ENCODE results near the gene CHST8. TPM values are rescaled to one million over a fixed set of nuclear protein-coding genes. Genes with fewer than 3 reads are reported as not detected.

CHST8 gene
- total RNA-seq, 1 donor from 2014 or later = 3.2 TPM

DNA sequence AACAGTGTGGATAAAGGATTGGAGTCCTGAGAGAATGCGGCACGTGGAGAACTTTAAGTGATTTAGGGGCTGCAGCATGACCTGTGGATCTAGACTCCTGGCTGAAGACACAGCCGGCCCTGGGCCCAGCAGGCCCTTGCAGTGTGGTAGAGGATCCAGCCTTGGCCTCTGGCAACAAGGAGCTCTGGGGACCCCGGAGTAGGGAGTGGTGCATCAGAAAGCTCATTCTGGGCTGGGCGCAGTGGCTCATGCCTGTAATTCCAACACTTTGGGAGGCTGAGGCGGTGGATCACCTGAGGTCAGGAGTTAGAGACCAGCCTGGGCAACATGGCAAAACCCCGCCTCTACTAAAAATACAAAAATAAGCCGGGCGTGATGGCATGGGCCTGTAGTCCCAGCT is 76.0 kb downstream of the CHST8 start:
- Histone ChIP-seq H3K27me3 (no peaks in the 10 kb centered on the region), H3K4me1 (no peaks in the 10 kb centered on the region), H3K4me3 (no peak overlapping the region), H3K36me3 (no peaks in the 10 kb centered on the region), H3K27ac (no peak overlapping the region), H3K9me3 (no peaks in the 10 kb centered on the region)
- DNase-seq (ENCODE audit: extremely low spot score in 2 of 2) = no peak
- intact Hi-C loops (cut with DNase I) = no loop called here
- TF ChIP-seq POLR2A (IDR thresholded peaks at IDR 0.05) (no peak), POLR2AphosphoS5 (IDR thresholded peaks at IDR 0.05; ENCODE audit: insufficient read depth in 1 of 2, low read depth in 1 of 2) (no peak)
- TF ChIP-seq, protein P1, sequence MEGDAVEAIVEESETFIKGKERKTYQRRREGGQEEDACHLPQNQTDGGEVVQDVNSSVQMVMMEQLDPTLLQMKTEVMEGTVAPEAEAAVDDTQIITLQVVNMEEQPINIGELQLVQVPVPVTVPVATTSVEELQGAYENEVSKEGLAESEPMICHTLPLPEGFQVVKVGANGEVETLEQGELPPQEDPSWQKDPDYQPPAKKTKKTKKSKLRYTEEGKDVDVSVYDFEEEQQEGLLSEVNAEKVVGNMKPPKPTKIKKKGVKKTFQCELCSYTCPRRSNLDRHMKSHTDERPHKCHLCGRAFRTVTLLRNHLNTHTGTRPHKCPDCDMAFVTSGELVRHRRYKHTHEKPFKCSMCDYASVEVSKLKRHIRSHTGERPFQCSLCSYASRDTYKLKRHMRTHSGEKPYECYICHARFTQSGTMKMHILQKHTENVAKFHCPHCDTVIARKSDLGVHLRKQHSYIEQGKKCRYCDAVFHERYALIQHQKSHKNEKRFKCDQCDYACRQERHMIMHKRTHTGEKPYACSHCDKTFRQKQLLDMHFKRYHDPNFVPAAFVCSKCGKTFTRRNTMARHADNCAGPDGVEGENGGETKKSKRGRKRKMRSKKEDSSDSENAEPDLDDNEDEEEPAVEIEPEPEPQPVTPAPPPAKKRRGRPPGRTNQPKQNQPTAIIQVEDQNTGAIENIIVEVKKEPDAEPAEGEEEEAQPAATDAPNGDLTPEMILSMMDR (IDR thresholded peaks at IDR 0.05) = no peak

DNA sequence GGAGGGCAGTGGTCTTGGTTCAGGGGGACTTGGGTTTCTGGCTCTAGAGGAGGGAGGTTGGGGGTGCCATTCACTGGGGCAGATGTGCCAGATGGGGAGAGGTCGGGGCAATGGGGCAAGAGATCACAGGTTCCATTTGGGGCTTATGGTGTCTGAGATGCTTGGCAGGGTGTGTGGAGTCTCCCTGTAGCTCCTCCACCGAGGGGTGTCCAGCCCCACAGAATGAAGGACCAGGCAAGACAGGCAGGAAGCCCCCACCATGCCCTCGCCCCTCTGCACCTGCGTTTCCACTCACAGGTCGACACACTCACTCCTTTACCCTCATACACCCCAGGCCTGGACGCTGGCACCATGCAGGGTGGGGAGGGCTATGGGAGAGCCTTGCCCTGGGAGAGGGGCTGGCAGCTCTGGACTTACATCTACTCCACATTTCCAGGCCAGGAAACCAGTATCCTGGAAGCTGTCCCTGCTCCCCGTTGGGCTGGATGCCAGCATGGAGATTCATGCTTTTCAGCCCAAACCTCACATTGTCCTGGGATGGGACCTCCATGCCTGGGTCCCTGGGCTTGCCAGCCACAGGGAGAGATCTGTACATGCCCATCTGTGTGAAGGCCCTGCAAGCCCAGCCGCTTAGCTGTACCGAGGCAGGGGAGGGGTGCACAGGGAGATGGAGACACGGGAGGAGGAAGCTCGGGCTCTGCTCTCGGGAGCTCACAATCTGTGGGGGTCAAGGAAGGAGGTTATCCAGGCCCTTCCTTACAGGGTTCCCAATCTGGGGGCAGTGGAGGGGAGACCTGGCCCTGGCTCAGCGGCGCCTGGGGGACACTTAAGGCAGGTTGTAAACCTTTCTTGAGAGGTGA is 77.1 kb downstream of the CHST8 start:
- no peak for DNase-seq (ENCODE audit: extremely low spot score in 2 of 2)
- H3K9me3 ChIP-seq = no peaks in the 10 kb centered on the region
- intact Hi-C loops (cut with DNase I) = no loop called here
- no peaks in the 10 kb centered on the region for H3K36me3 ChIP-seq
- no peak overlapping the region for H3K4me3 ChIP-seq
- no peak overlapping the region for H3K27ac ChIP-seq
- no peak for TF ChIP-seq POLR2A (IDR thresholded peaks at IDR 0.05)
- no peak for TF ChIP-seq POLR2AphosphoS5 (IDR thresholded peaks at IDR 0.05; ENCODE audit: insufficient read depth in 1 of 2, low read depth in 1 of 2)
- TF ChIP-seq, protein P1 (IDR thresholded peaks at IDR 0.05) = no peak
- H3K27me3 ChIP-seq = no peaks in the 10 kb centered on the region
- H3K4me1 ChIP-seq = no peaks in the 10 kb centered on the region

DNA sequence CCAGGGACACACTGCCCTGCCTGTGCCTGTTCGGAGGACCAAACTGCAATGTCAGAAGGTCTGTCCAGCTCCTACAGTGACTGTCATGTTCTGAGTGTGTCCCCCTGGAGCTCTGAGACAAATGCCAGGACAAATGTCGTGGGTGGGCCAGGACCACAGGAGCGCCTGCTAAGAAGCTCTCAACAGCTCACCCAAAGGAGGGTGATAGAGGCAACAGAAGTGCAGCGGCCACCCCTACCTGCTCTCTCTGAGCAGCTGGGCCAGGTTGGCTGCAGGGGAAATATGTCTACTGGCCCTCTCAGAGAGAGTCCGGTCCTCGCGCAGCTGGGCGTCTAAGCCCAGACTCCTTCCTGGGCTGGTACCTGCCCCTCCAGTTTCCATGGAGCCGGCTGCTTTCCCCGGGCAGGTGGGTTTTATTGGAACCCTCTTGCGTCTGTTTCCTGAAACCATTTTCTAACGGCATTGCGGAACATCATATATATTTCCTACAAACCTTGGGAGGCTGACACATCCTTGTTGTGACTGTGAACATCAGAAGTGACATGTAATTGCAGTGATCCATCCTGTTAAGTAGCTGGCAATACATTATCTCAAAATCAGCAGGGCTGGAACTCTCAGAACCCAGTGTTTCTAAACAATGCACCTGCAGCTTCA is 78.1 kb downstream of the CHST8 start:
- TF ChIP-seq, protein P1 (IDR thresholded peaks at IDR 0.05) = no peak
- TF ChIP-seq POLR2A (IDR thresholded peaks at IDR 0.05) (no peak), POLR2AphosphoS5 (IDR thresholded peaks at IDR 0.05; ENCODE audit: insufficient read depth in 1 of 2, low read depth in 1 of 2) (no peak)
- no peaks in the 10 kb centered on the region for H3K36me3 ChIP-seq
- DNase-seq (ENCODE audit: extremely low spot score in 2 of 2) = no peak
- no peak overlapping the region for H3K4me3 ChIP-seq
- no peaks in the 10 kb centered on the region for H3K4me1 ChIP-seq
- no peak overlapping the region for H3K27ac ChIP-seq
- H3K9me3 ChIP-seq = no peaks in the 10 kb centered on the region
- H3K27me3 ChIP-seq = no peaks in the 10 kb centered on the region
- intact Hi-C loops (cut with DNase I) = no loop called here

DNA sequence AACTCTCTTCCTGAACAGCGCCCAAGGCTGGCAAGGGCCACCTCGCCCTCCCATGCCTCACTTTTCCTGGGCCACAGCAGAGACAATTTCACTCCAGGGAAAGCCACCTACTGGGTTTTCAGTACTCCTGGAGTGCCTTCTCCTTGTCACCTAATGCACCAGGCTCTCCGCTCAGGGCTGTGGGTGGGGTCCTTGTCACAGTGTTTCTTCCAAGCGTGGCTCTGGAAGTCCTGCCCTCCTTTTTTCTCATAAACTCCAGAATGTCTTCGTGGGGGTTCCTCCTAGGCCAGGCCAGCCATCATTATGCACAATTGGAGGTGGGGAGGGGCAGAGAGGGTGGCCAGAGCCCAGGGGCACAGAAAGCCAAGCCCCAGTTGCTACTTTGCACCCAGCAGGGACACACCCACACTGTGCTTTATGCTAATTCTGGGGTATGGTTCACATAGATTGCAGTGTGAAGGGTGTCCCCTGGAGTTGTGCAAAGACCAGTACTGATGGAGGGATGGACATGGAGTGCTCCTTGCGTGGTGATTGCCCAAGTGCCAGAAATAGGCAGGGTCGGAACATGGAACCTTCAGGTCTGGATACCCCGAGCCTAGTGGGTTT is 78.8 kb downstream of the CHST8 start:
- intact Hi-C loops (cut with DNase I) = no loop called here

More for the DNA sequence above, 78.8 kb downstream of the CHST8 start:
- Histone ChIP-seq H3K4me1 (no peaks in the 10 kb centered on the region), H3K4me3 (no peak overlapping the region), H3K27me3 (no peaks in the 10 kb centered on the region), H3K36me3 (no peaks in the 10 kb centered on the region), H3K27ac (no peak overlapping the region), H3K9me3 (no peaks in the 10 kb centered on the region)
- no peak for DNase-seq (ENCODE audit: extremely low spot score in 2 of 2)
- TF ChIP-seq, protein P1 (IDR thresholded peaks at IDR 0.05) = no peak
- no peak for TF ChIP-seq POLR2A (IDR thresholded peaks at IDR 0.05)
- TF ChIP-seq POLR2AphosphoS5 (IDR thresholded peaks at IDR 0.05; ENCODE audit: insufficient read depth in 1 of 2, low read depth in 1 of 2) = no peak
